CD8-positive, alpha-beta memory T cell (primary cell): Measurements from ENCODE around the gene CEP162. TPM values are rescaled to one million over a fixed set of nuclear protein-coding genes. Genes with fewer than 3 reads are reported as not detected.
"Not testable (repeated sequence)": the region's sequence is repeated elsewhere in the genome, so short reads cannot be mapped to it uniquely, and the experiment has no call there.

Experiments
- CTCF ChIA-PET: fragments of 350-600 bp; sonication (Branson Sonifier 250); formaldehyde crosslinking; loops from one replicate; lab custom pipeline; 2021; ENCODE audit warnings: antibody characterized with exemption; lab: Charles Lee
- POLR2A ChIA-PET: fragments of 350-600 bp; sonication (Branson Sonifier 250); formaldehyde crosslinking; loops from one replicate; lab custom pipeline; 2021; ENCODE audit warnings: antibody characterized with exemption; lab: Charles Lee
- DNase-seq, 5 donors: peaks; one replicate each; pipeline versions ENCODE4 v3.0.0 to v3.0.0-alpha.2; 2020 to 2022; ENCODE audit warnings: mixed read lengths in 1 of 5
- H3K27ac ChIP-seq: one replicate; pipeline ENCODE4 v1.7.0; 2013; ENCODE audit warnings: low read depth, mild to moderate bottlenecking, low read length, moderate library complexity
- H3K27me3 ChIP-seq: 2 replicates; pipeline ENCODE4 v1.7.0; 2013; ENCODE audit warnings: low read length, mild to moderate bottlenecking; ENCODE audit not compliant: insufficient read depth, poor library complexity, severe bottlenecking
- H3K36me3 ChIP-seq: 2 replicates; pipeline ENCODE4 v1.7.0; 2013; ENCODE audit warnings: mild to moderate bottlenecking, low read length, moderate library complexity; ENCODE audit not compliant: insufficient read depth
- H3K4me1 ChIP-seq: 2 replicates; pipeline ENCODE4 v1.7.0; 2013; ENCODE audit warnings: mild to moderate bottlenecking, low read length, moderate library complexity; ENCODE audit not compliant: insufficient read depth
- H3K4me3 ChIP-seq: 2 replicates; pipeline ENCODE4 v1.7.0; 2013; ENCODE audit warnings: mild to moderate bottlenecking, low read length
- H3K9me3 ChIP-seq: 2 replicates; pipeline ENCODE4 v1.7.0; 2013; ENCODE audit warnings: mild to moderate bottlenecking, low read length
- H3K27ac Mint-ChIP-seq, 8 donors: one replicate each; pipeline ENCODE4 v1.8.0; 2020 to 2021; ENCODE audit warnings: mixed read lengths in 8 of 8, mild to moderate bottlenecking in 6 of 8, inconsistent platforms in 3 of 8, moderate library complexity in 3 of 8
- H3K27me3 Mint-ChIP-seq, 2 donors: one replicate each; pipeline ENCODE4 v1.8.0; 2020 to 2021; ENCODE audit warnings: mixed read lengths in 2 of 2, mild to moderate bottlenecking in 1 of 2, moderate library complexity in 1 of 2
- H3K36me3 Mint-ChIP-seq, 3 donors: one replicate each; pipeline ENCODE4 v1.8.0; 2020 to 2021; ENCODE audit warnings: mixed read lengths in 3 of 3, inconsistent platforms in 1 of 3, mild to moderate bottlenecking in 1 of 3
- H3K4me1 Mint-ChIP-seq, 3 donors: one replicate each; pipeline ENCODE4 v1.8.0; 2020 to 2021; ENCODE audit warnings: mixed read lengths in 3 of 3, inconsistent platforms in 1 of 3, mild to moderate bottlenecking in 1 of 3
- H3K4me3 Mint-ChIP-seq, 7 donors: one replicate each; pipeline ENCODE4 v1.8.0; 2020 to 2021; ENCODE audit warnings: mixed read lengths in 7 of 7, mild to moderate bottlenecking in 6 of 7, moderate library complexity in 4 of 7, inconsistent platforms in 2 of 7
- H3K9me3 Mint-ChIP-seq, 5 donors: one replicate each; pipeline ENCODE4 v1.8.0; 2020 to 2022; ENCODE audit warnings: mixed read lengths in 5 of 5, mild to moderate bottlenecking in 3 of 5, moderate library complexity in 2 of 5, inconsistent platforms in 1 of 5
- polyA plus RNA-seq: library from polyadenylated mRNA; unstranded; fragments of 300-500 nt; fragmentation: Illumina TruSeq; gene quantifications from one replicate; pipeline ENCODE4 v1.2.3, GENCODE V29; 2021
- total RNA-seq, 2 experiments: library from RNA; stranded (reverse); gene quantifications; one replicate each; pipeline ENCODE4 v1.2.3, GENCODE V29; 2021

The CEP162 gene
- total and polyA plus RNA-seq, 3 experiments from 2014 or later: 5.5 to 6.0 (median 5.6) TPM

DNA sequence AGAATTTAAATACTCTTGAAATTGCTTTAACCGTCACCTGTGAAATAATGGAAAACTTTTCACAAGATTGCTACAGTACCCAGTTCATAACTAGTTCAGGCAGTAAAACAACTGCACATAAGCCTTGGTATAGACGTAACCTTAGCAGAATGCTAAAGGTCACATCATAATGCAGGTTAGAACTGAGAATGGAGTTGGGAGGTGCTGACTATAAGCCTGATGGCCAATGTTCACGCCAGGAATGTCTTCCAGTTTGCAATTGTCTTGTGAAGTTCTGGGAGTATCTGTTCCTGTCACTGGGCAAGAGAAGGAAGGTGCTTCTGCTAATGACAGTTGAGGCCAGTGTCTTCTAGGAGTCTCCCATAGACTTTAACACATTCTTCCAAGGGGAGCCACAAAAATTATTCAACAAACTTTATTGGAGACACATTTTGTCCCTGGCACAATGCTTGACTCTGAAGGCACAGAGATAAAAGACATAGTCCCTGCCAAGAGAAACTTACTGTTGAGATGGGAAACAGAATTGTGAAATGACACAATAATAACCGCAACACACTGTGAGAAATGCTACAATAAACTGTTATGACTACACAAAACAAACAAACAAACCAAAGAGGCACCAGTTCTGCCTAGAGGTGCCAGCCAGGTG is 24.6 kb upstream of the CEP162 start:
- Mint-ChIP-seq H3K4me3 (no peak overlapping the region), H3K9me3 (no peaks in the 10 kb centered on the region), H3K36me3 (no peaks in the 10 kb centered on the region), H3K27me3 (peaks cover 3 to 42% of the 10 kb centered on the region in 2 donors), H3K27ac (peak overlapping the region in 1 of 8 donors; percentile 55), H3K4me1 (no peaks in the 10 kb centered on the region)
- no peaks in the 10 kb centered on the region for H3K36me3 ChIP-seq
- H3K4me1 ChIP-seq: no peaks in the 10 kb centered on the region
- ChIA-PET CTCF (no interaction called here), POLR2A (no interaction called here)
- H3K27me3 ChIP-seq: no peaks in the 10 kb centered on the region
- no peak overlapping the region for H3K4me3 ChIP-seq
- no peaks in the 10 kb centered on the region for H3K9me3 ChIP-seq
- no peak overlapping the region for H3K27ac ChIP-seq
- no peak for DNase-seq

DNA sequence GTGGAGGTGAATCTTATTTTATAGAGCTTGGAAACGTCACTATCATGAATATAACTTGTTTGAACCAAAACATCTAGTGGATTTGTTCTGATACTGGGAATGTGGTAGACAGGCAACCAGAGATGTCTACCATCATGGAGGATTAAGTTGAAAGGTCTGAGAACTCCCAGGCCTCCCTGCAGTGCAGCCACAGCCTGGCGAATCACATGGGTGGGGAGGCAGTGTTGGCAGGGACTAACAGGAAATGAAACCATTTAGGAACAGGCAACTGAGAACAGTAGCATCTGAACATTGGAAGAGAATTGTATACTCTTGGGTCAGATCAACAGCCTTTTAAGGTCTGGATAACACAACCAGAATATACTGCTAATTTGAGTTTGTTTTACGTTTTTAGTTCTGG is 22.3 kb upstream of the CEP162 start:
- H3K27ac ChIP-seq: no peak overlapping the region
- Mint-ChIP-seq H3K4me1 (no peaks in the 10 kb centered on the region), H3K36me3 (no peaks in the 10 kb centered on the region), H3K27me3 (peaks cover 3 to 25% of the 10 kb centered on the region in 2 donors), H3K27ac (no peak overlapping the region), H3K9me3 (no peaks in the 10 kb centered on the region), H3K4me3 (no peak overlapping the region)
- ChIA-PET CTCF (no interaction called here), POLR2A (no interaction called here)
- H3K27me3 ChIP-seq: no peaks in the 10 kb centered on the region
- DNase-seq: no peak
- H3K4me1 ChIP-seq: no peaks in the 10 kb centered on the region
- H3K36me3 ChIP-seq: no peaks in the 10 kb centered on the region
- H3K4me3 ChIP-seq: no peak overlapping the region
- no peaks in the 10 kb centered on the region for H3K9me3 ChIP-seq

DNA sequence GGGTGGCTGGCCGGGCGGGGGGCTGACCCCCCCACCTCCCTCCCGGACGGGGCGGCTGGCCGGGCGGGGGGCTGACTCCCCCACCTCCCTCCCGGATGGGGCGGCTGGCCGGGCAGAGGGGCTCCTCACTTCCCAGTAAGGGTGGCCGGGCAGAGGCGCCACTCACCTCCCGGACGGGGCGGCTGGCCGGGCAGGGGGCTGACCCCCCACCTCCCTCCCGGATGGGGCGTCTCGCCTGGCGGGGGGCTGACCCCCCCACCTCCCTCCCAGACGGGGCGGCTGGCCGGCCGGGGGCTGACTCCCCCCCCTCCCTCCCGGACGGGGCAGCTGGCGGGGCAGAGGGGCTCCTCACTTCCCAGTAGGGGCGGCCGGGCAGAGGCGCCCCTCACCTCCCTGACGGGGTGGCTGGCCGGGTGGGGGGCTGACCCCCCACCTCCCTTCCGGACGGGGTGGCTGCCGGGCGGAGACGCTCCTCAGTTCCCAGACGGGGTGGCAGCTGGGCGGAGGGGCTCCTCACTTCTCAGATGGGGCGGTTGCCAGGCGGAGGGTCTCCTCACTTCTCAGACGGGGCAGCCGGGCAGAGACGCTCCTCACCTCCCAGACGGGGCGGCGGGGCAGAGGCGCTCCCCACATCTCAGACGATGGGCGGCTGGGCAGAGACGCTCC is 17.1 kb upstream of the CEP162 start:
- H3K27ac Mint-ChIP-seq, H3K9me3 ChIP-seq, CTCF ChIA-PET, H3K27me3 ChIP-seq, H3K36me3 Mint-ChIP-seq, POLR2A ChIA-PET, H3K36me3 ChIP-seq, H3K4me3 ChIP-seq, H3K4me1 ChIP-seq, H3K27ac ChIP-seq, H3K9me3 Mint-ChIP-seq, H3K4me1 Mint-ChIP-seq, H3K4me3 Mint-ChIP-seq: not testable (repeated sequence)
- H3K27me3 Mint-ChIP-seq: peaks cover 0 to 10% of the 10 kb centered on the region in 2 donors
- DNase-seq: peak in 1 of 5 donors; percentile 42

GRCh38 chr6:84243240-84243639 is 15.8 kb upstream of the CEP162 start:
- peaks cover 7 to 9% of the 10 kb centered on the region in 2 donors for H3K27me3 Mint-ChIP-seq
- Histone ChIP-seq H3K9me3 (no peaks in the 10 kb centered on the region), H3K4me1 (no peaks in the 10 kb centered on the region), H3K4me3 (no peak overlapping the region), H3K27ac (no peak overlapping the region), H3K36me3 (no peaks in the 10 kb centered on the region), H3K27me3 (no peaks in the 10 kb centered on the region)
- no peak for DNase-seq
- POLR2A ChIA-PET: no interaction called here
- peaks cover 0 to 2% (median 0%) of the 10 kb centered on the region in 5 donors for H3K9me3 Mint-ChIP-seq
- no peak overlapping the region for H3K27ac Mint-ChIP-seq
- no peaks in the 10 kb centered on the region for H3K4me1 Mint-ChIP-seq
- CTCF ChIA-PET: no interaction called here
- H3K36me3 Mint-ChIP-seq: no peaks in the 10 kb centered on the region
- H3K4me3 Mint-ChIP-seq: no peak overlapping the region

DNA sequence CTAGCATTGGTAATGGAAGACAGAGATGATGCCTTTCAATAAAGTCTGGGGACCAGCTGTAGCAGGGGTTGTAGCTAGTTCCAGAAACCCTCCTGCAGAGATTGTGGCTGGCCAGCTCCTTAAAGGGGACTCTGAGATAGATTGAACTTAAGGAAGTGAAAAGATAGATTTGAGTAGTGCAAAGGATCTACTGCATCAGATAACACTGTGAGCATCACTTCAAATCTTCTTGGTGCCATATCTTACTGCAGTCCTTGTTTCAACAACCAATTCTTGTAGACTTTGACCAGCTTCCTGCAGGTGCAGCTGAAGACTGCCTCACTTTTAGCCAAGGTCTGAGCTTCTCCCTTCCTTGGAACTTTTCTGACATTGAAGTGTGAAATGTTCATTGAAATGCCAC is 14.8 kb upstream of the CEP162 start:
- H3K4me3 Mint-ChIP-seq: no peak overlapping the region
- H3K27me3 Mint-ChIP-seq: peaks cover 15 to 16% of the 10 kb centered on the region in 2 donors
- no peak for DNase-seq
- peaks cover 0 to 2% (median 0%) of the 10 kb centered on the region in 5 donors for H3K9me3 Mint-ChIP-seq
- H3K27ac Mint-ChIP-seq: no peak overlapping the region
- ChIA-PET POLR2A (no interaction called here), CTCF (interaction anchor here (1.0 kb wide), 1 partner anchor 15 kb away, joined by 3 read pairs; the partner anchor contains the start of gene CEP162)
- no peaks in the 10 kb centered on the region for H3K36me3 ChIP-seq
- H3K9me3 ChIP-seq: no peaks in the 10 kb centered on the region
- H3K36me3 Mint-ChIP-seq: no peaks in the 10 kb centered on the region
- H3K27me3 ChIP-seq: no peaks in the 10 kb centered on the region
- H3K4me3 ChIP-seq: no peak overlapping the region
- H3K4me1 ChIP-seq: no peaks in the 10 kb centered on the region
- H3K4me1 Mint-ChIP-seq: no peaks in the 10 kb centered on the region
- no peak overlapping the region for H3K27ac ChIP-seq

DNA sequence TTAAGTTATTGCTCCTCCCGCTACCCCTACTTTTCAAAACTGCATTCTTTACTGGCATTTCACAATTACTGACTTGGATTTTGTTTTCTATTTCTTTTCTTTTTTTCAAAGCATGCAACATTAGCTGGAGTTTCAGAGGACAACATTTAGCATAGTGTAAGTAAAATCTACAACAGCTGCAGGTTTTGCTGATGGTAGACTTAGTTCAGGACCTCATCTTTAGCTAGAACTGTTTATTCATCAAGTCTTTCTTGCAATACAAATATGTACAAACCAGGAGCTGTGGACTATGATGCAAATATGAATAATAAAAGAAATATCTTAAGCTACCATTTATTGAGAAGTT is 728 bp upstream of the CEP162 start:
- Histone ChIP-seq H3K4me3 (peak overlapping the region; percentile 92), H3K27ac (peak overlapping the region; percentile 70), H3K27me3 (no peaks in the 10 kb centered on the region), H3K36me3 (no peaks in the 10 kb centered on the region), H3K9me3 (no peaks in the 10 kb centered on the region), H3K4me1 (peaks cover 15% of the 10 kb centered on the region)
- ChIA-PET POLR2A (interaction anchor here (1.2 kb wide), 1 partner anchor 369 kb away, joined by 6 read pairs; the partner anchor contains the start of gene CYB5R4), CTCF (interaction anchor here (0.8 to 3.0 kb wide), 8 partner anchors 9 to 1162 kb away, joined by 3 to 17 read pairs (median 6); partner anchors contain the start of genes CYB5R4, DOP1A and UBE3D)
- Mint-ChIP-seq H3K27me3 (peaks cover 12 to 13% of the 10 kb centered on the region in 2 donors), H3K27ac (peak overlapping the region; percentile 83 to 99 (median 97)), H3K36me3 (peaks cover 0 to 9% (median 0%) of the 10 kb centered on the region in 3 donors), H3K4me3 (peak overlapping the region; percentile 98 to 100 (median 99)), H3K9me3 (no peaks in the 10 kb centered on the region), H3K4me1 (peaks cover 26 to 39% (median 32%) of the 10 kb centered on the region in 3 donors)
- DNase-seq: no peak

DNA sequence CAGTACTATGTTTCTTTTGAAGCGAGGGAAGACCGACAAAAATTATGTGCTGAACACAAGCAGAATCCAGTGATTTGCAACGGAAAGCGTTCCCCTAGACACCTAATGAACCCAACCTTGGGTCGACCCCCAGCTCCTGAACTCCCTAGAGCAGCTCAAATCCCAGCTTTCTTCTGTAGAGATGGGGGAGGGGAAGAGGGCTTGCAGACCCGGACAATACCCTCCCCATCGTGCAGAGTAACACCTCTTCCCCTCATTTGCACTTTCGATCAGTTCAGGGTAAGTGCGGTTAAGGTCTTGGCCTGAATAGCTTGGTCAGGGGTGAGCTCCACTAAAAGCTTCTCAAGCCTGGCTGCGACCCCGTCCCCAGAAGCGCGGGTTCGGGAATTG is 404 bp downstream of the CEP162 start:
- H3K4me1 ChIP-seq: peaks cover 15% of the 10 kb centered on the region
- no peak for DNase-seq
- peak overlapping the region; percentile 92 for H3K4me3 ChIP-seq
- H3K27me3 ChIP-seq: no peaks in the 10 kb centered on the region
- Mint-ChIP-seq H3K36me3 (peaks cover 0 to 9% (median 0%) of the 10 kb centered on the region in 3 donors), H3K4me1 (peaks cover 27 to 39% (median 32%) of the 10 kb centered on the region in 3 donors), H3K9me3 (no peaks in the 10 kb centered on the region), H3K27ac (peak overlapping the region; percentile 83 to 99 (median 97)), H3K4me3 (peak overlapping the region; percentile 98 to 100 (median 99)), H3K27me3 (peaks cover 5% of the 10 kb centered on the region in 2 donors)
- CTCF ChIA-PET: interaction anchor here (1.1 to 3.0 kb wide), 6 partner anchors 10 to 1161 kb away, joined by 3 to 16 read pairs (median 4); partner anchors contain the start of genes DOP1A and UBE3D
- POLR2A ChIA-PET: interaction anchor here (1.2 kb wide), 1 partner anchor 368 kb away, joined by 6 read pairs; the partner anchor contains the start of gene CYB5R4
- no peaks in the 10 kb centered on the region for H3K9me3 ChIP-seq
- H3K36me3 ChIP-seq: no peaks in the 10 kb centered on the region
- H3K27ac ChIP-seq: peak overlapping the region; percentile 70

DNA sequence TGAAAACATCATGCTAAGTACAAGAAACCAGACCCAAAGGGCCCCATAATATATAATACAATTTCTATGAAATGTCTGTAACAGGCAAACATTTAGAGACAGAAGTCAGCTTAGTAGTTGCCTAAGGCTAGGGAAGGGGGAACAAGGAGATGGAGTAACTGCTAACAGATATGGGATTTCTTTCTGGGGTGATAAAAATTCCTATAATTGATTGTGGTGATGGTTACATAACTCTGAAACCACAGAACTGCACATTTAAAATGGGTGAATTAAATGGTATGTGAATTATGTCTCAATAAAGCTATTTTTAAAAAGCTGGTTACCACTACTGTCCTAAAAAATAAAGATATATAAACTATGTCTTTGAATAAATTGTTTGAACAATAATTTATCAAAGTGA is 3.2 kb downstream of the CEP162 start:
- ChIA-PET CTCF (no interaction called here), POLR2A (no interaction called here)
- Histone ChIP-seq H3K27me3 (no peaks in the 10 kb centered on the region), H3K4me1 (peaks cover 15% of the 10 kb centered on the region), H3K27ac (no peak overlapping the region), H3K36me3 (no peaks in the 10 kb centered on the region), H3K4me3 (no peak overlapping the region), H3K9me3 (no peaks in the 10 kb centered on the region)
- Mint-ChIP-seq H3K27ac (no peak overlapping the region), H3K27me3 (no peaks in the 10 kb centered on the region), H3K4me1 (peaks cover 32 to 39% (median 33%) of the 10 kb centered on the region in 3 donors), H3K36me3 (peaks cover 0 to 9% (median 0%) of the 10 kb centered on the region in 3 donors), H3K4me3 (peak overlapping the region in 1 of 7 donors; percentile 64), H3K9me3 (no peaks in the 10 kb centered on the region)
- DNase-seq: no peak
